OCI-LY1 (cell line): Measurements from ENCODE around the gene COL23A1.

ENCODE experiments used
- CTCF ChIP-seq: fragments of 200-600 bp; sonication (generic), shearing (Covaris generic); IDR thresholded peaks from 2 replicates; pipeline ENCODE4 v1.5.1; 2017; ENCODE audit warnings: mild to moderate bottlenecking, antibody characterized with exemption, low read length, moderate library complexity, mixed read lengths
- EZH2 ChIP-seq: fragments of 200-600 bp; sonication (generic), shearing (Covaris generic); IDR thresholded peaks from 2 replicates; pipeline ENCODE4 v1.8.0; 2017; ENCODE audit warnings: borderline replicate concordance, mixed run types, mild to moderate bottlenecking, antibody characterized with exemption, low read length, moderate library complexity, mixed read lengths

GRCh38 chr5:178411083-178411482, 179.1 kb downstream of the COL23A1 start:
- no peak for TF ChIP-seq CTCF
- TF ChIP-seq EZH2: no peak
